GM04504 (cell line): ENCODE data around the gene CETN2.
"Not testable (repeated sequence)": the region's sequence is repeated elsewhere in the genome, so short reads cannot be mapped to it uniquely, and the experiment has no call there.

Experiments used
- DNase-seq: peaks from one replicate; pipeline ENCODE4 v3.0.0-alpha.2; 2012; ENCODE audit warnings: low read depth

CETN2 gene

DNA sequence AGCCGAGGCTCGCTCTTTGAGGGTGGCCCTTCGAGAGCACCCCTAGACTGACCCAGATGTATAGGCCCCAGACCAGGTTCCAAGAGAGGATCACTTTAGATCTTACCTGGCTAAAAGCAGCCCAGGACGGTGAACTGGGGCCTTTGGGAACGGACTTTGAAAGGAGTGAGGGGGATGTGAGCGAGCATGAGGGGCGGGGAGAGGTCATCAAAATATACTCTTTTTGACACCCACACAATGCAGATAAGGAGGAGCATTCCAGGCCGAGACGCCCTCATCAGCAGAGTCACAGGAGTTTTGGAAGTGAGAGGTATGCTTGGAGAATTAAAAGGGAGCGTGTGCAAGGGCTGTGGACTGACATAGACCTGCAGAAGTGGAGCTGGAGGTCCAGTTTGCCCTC is 834 bp upstream of the CETN2 start:
- DNase-seq = no peak

DNA sequence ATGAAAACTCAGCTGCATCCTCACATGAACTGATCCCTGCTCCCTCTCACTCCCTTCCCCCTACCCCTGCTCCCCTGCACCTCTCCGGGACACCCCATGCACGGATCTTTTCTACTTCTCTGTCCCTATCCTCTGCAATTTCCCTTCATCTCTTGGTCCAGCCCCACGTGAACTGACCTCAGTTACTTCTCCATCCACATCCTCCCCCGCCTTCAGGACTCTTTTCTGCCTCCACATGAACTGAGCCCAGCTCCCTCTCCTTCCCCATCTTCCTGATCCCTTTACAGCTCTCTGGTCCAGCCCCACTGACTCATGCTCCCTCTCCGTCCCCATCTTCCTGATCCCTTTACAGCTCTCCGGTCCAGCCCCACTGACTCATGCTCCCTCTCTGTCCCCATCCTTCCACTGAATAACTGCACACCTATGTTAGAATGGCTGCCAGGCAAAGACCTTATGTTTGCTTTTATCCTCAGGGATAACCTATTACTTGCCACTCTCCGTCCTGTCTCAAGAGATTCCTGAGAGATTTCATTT is 5.6 kb downstream of the CETN2 start:
- DNase-seq = no peak

DNA sequence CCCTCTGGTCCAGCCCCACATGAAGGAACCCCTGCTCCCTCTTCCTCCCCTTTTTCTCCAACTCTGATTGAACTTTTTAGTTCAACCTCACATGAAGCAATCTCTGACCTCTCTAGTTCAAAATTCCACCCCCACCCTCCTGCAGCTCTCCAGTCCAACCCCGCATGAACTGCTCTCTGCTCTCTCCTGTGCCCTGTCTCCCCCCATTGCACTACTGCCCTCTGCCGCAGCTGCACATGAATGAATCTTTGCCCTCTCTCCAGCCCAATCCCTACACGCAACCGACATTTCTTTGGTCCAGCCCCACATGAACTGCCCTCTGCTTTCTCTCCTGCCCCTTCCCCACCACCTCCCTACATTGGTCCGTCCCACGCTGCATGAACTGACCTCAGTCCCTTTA is 6.9 kb downstream of the CETN2 start:
- DNase-seq = no peak

DNA sequence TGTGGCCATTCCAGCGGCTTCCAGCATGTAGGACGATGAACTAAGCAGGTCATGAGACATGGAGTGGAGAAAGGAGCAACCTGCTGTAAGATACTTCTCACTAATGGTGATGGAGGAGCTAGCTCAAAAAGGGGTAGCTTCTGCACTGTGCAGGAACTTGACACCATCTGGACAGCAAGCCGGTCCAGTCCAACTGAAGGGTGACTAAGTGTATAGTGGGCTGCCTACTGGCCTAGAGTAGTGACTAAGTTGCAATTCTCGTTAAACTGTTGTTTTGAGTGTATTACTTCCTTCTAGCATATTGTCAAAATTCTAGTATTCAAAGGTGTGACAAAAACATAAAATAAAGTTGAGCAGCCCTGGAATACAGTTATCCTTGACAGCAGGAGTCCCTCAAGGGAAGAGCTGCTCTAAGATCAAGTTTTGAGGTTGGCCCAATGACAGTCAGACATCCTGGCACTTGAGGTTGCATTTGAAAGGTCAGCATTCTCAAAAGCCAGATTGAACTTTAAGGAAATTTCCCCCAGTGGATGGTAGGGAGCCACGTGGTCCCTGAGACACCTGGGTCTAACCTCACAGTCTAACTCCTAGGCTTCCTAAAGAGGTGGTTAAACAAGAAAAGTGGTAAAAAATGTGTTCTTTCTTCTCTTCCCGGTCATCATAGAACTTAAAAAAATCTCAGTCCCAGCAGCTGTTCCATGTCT is 8.0 kb downstream of the CETN2 start:
- DNase-seq = no peak

DNA sequence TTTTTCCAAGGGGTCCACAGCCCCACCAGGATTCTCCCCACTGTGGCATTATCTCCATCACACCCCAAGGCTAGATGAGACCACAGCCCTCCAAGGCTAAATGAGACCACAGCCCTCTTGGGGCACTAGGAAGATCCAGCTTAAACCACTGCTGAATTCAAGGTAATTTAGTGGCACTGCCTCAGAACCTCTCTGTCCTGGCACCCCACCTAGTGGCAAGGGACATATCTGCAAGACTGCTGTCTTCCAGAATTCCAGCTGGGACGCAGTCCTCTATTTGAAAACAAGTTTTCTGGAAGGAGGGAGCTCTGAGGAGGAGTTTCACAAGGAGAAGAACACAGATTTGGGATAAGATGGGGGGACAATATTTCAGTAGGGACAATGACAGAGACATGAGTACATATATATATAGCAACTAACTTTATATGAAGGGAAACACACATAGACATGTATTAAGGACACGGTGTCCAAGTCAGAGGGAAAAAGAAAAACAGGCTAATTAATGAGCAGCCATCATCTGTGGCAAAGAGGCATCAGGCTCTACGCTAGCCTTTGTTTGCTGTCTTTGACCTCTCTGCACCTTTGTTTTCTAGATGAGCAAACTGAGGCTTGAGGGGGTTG is 9.3 kb downstream of the CETN2 start:
- no peak for DNase-seq

DNA sequence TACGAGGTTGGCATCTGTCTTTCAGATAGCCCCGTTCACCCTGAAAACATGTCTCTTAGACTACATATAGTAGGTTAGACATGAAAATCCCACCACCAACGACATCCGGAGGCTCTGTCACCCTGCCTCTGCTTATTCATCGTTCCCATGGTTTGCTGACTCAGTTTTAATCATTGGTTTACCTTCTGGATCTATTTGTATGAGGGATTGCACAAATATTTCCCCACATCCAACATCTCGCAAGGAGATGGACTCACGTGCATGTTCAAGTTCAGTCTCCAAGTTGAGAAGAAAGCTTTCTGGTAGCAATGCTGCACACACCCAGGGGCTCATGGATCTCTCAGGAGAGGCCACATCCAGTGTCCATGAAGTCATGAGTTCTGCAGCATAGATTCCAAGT is 10.8 kb downstream of the CETN2 start:
- DNase-seq = no peak

DNA sequence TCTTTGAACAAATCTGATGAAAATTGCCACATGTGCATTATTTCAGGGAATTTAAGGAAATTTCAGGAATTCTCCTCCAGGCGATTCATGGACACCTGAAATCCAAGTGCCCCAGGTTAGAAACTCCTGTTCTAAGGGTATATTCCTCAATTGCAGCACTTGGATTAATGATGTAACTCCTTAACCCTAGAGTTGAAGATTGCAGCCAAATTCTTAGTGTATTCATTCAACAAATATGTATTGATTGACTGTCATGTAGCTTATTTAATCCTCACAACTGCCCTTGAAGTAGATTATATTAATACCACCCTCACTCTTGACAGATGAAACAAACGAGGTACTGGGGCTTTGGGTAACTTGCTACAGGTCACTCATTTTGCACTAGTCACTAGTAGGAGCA is 11.3 kb downstream of the CETN2 start:
- no peak for DNase-seq

DNA sequence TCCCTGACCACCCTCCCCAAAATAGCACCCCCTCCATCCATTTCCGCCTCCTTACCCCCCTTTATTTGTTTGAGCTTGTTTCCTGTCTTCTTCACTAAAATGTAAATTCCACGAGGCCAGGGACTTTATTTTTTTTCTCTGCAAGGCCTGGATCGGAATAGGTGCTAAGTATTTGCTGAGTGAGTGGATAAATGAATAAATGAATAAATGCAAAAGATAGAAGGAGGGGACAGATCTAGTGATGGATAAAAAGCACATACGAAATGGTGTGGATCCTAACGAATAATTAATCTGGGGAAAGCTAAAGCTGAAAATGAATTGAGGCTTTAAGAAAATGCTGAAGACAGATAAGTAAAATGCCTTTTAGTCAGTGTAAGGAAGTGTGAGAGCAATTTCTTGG is 12.2 kb downstream of the CETN2 start:
- DNase-seq = no peak

DNA sequence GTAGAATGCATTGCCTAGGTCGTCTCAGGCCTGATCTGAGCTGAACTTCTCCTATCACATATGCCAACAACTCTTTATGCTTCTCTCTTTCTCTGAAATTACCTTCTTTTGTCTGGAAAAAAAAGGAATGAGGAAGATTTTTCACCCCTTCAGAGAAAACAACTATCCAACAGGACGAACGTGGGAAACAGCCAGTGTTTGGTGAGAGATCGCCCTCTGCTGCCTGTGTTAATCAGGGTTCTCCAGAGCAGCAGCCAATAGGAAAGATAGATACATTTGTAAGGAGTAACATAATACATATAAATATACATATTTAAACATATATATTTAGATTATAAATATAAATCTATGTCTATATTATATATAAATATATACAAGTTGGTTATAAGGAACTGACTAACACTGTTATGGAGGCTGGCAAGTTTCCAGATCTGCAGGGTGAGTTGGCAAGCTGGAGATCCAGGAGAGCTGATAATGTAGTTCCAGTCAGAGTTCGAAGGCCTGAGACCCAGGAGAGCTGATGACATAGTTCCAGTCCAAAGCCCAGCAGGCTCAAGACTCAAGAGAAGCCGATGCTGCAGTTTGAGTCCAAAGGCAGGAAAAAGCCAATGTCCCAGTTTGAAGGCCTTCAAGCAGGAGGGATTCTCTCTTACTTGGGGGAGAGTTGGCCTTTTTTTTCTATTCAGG is 13.3 kb downstream of the CETN2 start:
- DNase-seq = no peak

DNA sequence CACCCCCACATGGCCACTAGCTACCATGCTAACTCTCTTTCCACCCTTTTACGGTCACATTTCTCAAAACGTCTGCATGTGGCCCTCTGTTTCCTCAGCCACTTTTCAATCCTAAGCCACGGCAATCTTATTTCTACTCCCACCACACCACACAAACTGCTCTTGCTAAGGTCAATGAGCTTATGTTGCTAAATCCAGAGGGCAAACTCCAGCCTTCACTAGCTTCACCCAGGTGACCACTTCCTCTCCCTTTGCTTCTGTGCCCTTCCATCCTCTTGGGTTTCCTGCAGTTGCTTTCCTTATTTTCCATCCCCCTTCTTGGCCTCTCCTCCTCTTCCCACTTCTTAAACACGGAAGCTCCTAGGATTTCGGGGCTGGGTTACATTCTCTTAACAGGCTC is 16.5 kb downstream of the CETN2 start:
- DNase-seq = no peak

DNA sequence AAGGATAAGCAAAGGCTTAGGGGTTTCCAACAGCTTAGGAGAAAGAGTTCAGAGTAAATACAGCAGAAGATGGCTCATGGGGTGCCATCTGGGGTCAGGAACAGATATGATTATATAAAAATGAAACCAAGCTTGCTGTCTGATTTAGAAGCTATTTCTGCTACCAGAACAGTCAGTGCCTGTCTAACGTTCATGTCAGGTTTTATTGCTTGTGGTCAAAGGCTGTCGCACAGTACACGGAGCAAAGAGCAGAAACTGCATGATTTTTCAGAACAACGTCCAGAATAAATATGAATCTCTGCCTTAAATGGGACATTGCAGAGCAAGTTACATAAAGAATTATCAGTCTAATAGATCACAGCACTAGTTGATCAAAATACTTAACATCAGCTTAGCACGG is 17.4 kb downstream of the CETN2 start:
- DNase-seq = no peak

DNA sequence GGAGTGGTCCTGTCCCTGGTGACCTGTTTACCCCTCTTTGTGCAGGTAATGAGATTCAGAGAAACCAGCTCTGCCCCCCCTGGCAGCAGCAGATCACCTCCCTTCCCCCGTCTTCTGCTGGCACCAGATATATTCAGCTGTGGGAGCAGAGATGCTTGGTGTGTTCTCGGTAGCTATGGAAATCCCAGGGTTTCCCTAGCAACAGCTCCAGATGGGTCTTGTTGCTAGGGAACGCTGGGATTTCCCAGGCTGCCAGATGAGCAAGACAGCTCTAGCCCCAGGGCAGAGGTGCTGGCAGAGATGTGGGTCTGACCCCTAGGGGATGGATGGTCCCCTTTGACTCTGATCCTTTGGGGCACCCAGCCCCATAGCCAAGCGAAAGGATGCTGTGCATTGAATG is 20.2 kb downstream of the CETN2 start:
- DNase-seq = no peak

DNA sequence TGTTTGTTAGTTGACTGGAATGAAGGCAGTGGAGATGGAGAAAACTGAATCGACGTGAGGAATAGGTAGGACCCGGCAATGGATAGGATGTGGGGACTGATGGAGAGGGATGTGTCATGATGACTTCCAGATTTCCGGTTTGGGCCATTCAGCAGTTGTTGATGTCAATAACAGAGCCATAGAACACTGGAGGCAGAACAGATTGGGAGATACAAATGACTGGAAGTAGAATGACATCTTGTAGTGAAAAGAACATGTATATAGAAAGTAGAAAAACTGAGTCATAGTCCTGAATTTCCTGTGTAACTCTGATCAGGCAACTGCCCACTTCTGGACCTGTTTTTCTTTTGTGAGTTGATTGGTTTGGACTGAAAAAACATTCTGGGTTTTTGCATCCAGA is 24.5 kb downstream of the CETN2 start:
- DNase-seq = no peak

DNA sequence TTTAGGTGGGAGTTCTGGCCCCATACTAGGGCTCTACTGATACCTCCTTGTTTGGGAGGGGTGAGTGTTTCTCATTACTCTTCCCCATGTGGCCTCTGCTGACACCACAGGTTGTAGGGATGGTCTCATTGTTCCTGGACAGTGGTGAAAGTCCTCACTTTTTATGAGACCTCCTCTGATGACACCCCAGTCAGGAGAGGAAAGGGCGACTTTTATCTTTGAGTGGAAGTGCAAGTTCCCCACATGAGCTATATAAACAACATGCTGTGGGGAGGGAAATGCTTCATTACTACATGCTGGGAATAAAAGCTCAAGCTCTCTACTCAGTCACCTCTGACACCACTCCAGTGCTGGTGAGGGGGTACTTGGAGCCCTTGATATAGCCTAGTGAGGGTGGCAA is 31.6 kb downstream of the CETN2 start:
- no peak for DNase-seq

DNA sequence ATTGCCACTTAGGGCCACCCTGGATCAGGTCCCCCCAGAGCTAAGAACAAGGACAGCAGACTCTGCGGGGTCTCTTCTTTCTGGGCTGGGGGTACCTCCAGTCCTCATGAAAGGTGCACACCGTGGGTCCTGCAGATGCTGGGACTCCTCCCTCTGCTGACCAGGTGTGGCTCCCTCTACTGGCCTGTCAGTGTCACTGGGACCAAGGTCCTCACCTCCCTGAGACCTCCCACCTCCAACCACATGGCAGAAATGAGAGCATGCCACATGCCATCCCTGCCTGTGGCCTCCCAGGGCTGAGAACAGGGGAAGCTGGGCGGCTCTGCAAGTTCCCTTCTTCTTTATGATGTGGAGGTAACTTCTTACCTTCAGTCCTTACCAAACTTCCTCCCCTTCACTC is 43.5 kb downstream of the CETN2 start:
- DNase-seq = not testable (repeated sequence)
